Left cardiac atrium (tissue), 2 donors: Measurements from ENCODE around the gene POU1F1. TPM values are rescaled to one million over a fixed set of nuclear protein-coding genes. Genes with fewer than 3 reads are reported as not detected.

Source experiments
- microRNA-seq, 2 donors: library from miRNA; unstranded; fragments of <30 nt; microRNA quantifications; one replicate each; pipeline ENCODE4 v1.2.0, GENCODE V29; 2020
- total RNA-seq, 2 donors: library from RNA; stranded (reverse); fragmentation: NEBNext Ultra II Directional; extraction: Animal tissue kit (Norgen Biotek cat#: 25700); gene quantifications; one replicate each; pipeline ENCODE4 v1.2.1, GENCODE V29; 2021
- donor health status: DM: no; HTN: yes; CAD: no; lungs with severe emphysema.
- donor health status: DM: yes; HTN: yes; CAD: no.

Gene POU1F1
- total RNA-seq, 2 donors from 2014 or later, result not detected

Small RNA genes lying within 50 kb of the gene (microRNA-seq; reads per million reads assigned to microRNA genes)
- gene MIR4795, result 0 reads per million in 2 donors

Other genes with a start within 250 kb of the POU1F1 start
- gene CHMP2B, start 49.3 kb downstream of the POU1F1 start, total RNA-seq, result 10 to 100 TPM; 27.0 to 41.8 TPM